B cell (primary cell): ENCODE results near the gene PRPF4.

Source experiments
- CTCF ChIP-seq: fragments of 200-600 bp; IDR thresholded peaks from one replicate; pipeline ENCODE4 v1.8.0; 2022; ENCODE audit warnings: antibody characterized with exemption, mild to moderate bottlenecking
- EZH2 ChIP-seq: IDR thresholded peaks from 2 replicates; pipeline ENCODE4 v1.6.1; 2012; ENCODE audit warnings: borderline replicate concordance, low read depth, mild to moderate bottlenecking, moderate library complexity, low read length; ENCODE audit not compliant: insufficient read depth, poor library complexity, severe bottlenecking

GRCh38 chr9:113302792-113303418, 27.4 kb downstream of the PRPF4 start, which contains the start of gene RNF183:
- TF ChIP-seq CTCF (no peak), EZH2 (no peak)
